Non-pigmented ciliary epithelial cell (primary cell): ENCODE measurements around the gene FREM1.

Source experiments
- DNase-seq: peaks from one replicate; pipeline ENCODE4 v3.0.0-alpha.2; 2010; ENCODE audit warnings: low read depth

Gene FREM1

DNA sequence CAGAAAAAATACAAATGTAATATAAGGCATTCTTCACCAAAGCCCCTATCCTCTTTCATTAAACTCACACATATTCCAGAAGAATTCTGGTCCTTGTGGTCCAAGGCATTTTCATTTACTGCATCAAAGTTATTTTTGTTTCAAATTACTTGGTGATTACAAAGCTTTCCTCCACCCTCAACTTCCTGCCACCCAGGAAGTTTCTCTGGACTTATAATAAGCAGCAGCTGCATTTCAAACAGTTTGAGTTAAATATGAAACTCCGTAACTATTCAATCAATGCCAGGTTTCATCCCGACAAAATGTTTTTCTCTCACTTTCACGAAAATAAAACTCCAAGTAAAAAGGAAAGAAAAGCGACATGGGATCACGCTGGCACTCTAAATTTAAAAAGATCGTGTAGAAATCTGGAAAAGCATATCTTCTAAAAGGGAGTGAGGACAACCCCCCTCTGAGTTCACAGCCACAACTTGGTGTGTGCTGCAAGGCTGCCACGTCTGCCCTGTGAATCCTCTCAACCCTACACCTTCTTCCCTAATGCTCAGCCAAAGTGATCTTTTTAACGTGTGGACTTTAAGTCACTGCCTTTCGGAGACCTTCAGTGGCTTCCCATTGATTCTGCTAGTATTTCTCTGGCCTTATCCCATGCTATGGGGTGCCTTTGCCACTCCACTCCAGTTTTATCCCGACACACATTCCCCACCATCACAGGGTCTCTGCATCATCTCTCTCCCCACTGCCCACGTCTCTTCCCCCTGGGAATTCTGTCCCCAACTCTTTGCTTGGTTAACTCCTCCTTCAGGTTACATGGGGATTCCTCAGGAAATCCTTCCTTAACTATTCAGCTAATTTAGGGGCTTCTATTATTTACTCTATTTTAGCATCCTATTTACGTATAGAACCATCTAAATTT is 96.6 kb downstream of the FREM1 start:
- no peak for DNase-seq

DNA sequence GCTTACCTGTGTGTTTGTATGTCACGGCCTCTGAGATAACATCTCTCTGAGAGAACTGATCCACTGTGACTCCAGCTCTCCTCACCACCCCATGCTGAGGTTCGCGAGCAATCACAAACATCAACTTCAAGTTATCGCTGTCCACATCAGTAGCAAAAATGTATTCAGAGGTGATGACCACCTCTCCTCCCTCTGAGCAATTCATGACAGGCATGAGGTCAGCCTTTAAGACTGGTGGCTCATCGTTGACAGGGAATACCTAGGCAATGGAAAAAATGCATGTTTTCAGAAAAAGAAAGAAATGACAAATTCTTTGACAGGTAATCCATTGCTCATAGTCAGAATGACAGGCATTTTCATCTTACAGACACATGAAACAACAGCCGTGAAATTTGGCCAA is 97.4 kb downstream of the FREM1 start:
- no peak for DNase-seq

DNA sequence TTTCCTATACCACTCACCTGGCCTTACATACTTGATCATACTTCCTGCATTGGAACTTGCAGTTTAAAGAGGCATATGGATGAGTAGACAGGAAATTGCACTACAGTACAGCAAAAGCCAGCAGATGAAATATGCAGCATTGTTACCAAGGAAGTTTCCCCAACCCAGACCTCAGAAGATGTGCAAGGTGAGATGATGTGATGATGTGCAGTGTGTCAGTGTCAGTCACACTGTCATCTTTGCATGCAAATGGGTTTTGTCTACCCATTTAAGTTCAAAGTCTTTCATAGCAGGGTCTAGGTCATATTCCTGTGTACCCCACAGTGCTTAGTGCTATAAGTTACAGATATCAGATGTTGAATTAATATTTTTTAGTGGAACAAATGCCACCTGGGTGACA is 98.4 kb downstream of the FREM1 start:
- no peak for DNase-seq

DNA sequence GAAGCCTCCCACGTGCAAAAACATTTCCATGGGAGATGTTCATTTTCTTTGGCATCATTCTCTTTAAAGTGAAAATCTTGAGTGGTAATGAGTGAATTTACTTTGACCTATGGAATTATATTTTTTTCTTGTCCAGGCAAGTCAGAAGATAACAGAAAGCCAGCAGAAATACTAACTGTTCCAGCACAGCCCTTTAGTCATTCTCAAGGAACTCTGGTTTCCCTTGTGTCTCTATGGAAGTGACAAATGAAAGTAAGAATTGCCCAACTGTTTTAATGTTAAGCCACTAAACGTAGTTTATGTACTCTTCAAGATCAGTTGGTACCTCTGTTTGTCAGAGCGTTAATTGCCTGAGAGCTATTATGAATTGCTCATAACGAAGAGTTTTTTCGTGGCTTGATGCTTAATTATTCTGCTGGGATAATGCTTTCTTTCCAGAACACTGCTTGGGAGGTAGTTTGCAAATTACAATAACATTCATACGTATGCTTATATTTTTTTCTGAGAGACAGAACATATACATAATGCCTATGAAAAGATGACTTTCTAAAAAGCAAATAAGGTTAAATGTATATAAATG is 103.2 kb downstream of the FREM1 start:
- no peak for DNase-seq

DNA sequence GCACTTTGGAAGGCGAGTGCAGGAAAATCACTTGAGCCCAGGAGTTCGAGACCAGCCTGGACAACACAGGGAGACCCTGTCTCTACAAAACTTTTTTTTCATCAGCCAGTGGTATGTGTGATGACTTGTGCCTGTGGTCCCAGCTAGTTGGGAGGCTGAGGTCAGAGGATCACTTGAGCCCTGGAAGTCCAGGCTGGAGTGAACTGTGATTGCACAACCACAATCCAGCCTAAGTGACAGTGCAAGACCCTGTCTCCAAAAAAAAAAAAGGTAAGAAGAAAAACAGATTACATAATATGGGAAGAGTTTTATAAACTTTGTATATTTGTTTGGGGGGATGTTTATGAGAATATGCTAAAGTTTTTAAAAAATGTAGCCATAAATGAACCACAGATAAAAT is 111.2 kb downstream of the FREM1 start:
- DNase-seq: no peak

DNA sequence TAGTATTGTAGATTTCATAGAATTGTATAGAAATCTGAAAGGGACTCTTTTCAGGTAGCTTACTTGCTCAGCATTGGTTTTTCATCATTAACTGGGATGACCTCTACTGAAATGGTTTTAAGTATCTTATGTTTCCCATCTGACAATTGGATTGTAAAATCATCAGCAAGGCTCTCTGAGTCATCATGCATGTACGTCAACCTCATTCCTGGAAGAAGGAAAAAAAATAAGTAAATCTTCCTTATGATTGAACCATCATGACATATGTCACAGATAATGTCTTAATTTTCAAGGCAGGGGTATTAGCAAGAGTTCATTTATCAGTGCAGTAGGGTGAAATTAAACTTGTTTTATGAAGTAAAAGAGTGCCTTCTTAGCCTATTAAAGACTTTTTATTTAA is 112.8 kb downstream of the FREM1 start:
- no peak for DNase-seq

DNA sequence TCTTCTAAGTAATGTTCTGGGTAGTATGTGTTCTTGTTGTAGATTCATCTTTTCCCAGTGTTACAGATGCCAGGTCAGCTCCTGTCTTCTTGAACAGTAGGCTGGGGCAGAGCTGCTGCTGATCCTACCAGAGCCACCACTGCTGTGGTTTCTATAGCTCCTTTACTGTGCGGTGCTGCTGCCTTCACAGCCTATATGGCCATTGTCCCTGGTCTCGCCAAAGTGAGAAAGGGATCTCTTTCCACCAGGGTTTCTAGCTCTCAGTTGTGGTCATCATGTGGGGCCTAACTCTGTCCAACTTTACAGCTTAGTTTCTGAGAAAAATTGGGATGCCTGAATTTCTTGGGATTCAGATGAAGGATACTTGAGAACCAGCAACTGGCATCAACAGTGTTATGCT is 116.8 kb downstream of the FREM1 start:
- DNase-seq: no peak

DNA sequence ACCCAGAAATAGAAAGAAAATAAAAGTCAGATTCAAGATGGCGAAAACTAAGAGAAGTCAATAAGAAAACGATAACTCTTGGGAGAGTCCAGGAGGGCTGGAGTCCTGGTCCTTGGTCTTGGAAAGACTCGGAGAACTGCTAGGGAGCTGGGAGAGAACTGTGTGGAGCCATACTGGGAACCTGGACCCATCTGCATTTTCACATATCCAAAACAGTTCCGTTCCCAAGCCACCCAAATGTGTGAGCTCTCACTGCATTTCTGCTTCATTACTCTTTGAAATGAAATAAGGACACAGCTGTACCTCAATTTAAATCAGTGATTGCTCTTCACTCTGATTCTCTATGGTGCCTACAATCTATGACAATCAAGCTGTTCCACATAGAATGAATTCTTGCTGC is 119.6 kb downstream of the FREM1 start:
- DNase-seq: no peak

DNA sequence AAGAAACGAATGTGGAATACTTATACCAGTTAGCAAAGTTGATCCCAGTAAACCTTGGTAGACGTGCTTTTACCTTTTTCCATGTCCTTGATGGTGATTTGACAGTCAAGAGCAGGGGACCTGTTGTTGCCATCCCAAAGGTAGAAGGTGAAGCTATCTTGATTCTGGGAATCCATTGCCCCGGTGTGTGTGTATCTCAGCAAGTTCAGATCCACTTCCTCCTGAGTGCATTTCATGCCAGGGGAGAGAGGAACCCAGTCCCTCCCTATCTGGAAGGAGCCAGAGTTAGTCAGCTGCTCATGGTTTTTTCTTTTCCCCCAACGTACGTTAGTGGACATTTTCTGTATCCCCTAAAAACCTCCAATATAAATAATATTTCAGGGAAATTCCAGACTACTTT is 121.4 kb downstream of the FREM1 start:
- DNase-seq: no peak

DNA sequence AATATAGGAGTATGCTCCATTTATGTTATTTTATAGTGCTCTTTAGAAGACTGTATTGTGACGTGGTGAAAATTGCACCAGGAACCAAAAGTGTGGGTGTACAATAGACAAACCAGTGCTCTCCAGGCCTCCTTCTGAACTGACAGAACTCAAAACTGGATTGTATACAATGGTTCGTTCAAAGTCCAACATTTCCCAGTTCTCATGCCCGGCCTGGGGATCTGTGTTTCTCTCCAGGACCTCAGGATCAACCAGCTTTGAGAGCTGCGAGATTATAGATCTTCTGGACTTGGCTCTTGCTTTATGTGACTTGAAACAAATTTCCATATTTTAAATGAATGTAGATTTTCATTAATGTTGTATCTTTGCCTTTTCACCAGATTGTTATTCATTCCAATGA is 126.9 kb downstream of the FREM1 start:
- DNase-seq: no peak

DNA sequence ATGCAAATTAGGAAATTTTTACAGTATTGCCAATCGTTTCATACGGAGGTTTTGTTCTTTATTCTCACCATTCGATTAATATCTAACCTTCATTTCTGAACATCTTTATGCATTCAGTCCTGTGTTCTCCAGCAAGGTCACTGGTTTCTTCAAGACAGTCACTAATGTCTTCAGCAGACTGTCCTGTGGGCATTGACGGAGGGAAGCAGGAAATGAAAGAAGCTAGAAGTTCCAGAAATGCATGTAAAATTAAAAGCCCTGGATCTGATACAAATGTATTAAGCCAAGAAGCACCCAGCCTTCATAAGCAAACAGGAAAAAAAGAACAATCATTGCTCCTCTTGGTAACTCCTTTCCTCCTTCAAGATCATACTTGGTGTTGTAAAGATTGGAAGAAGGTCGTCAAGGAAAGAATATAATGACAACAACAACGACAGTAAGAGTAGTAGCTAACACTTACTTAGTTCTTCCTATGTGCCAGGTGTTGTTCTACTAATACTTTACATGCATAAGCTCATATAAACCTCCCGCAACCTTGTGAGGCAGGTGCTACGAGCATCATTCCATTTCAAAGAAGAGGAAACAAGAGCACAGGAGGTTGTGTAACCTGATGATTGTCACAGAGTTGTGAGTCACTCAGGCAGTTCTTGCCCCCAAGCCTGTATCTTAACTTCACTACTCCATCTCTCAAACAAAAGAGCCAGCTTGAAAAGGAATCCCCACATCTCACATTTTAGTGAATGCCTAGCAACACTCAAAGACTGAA is 127.8 kb downstream of the FREM1 start:
- no peak for DNase-seq

DNA sequence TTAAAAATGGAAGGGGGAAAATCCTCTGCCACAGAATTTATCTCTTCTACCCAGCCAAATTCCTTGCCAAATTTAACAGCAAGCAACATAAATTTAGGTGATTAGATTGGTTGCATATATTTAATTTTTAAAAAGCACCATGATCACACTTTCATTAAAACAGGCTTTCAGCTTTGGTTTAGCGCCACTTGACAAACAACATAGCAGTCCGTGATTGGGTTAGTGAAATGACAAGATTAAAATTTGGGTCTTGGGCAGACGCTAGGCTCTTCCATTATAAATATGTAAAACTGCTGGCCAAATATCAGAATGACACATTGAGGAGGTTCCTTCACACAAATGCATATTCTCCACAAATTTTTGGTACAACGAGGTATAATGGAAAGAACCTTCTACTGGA is 129.5 kb downstream of the FREM1 start:
- DNase-seq: no peak

DNA sequence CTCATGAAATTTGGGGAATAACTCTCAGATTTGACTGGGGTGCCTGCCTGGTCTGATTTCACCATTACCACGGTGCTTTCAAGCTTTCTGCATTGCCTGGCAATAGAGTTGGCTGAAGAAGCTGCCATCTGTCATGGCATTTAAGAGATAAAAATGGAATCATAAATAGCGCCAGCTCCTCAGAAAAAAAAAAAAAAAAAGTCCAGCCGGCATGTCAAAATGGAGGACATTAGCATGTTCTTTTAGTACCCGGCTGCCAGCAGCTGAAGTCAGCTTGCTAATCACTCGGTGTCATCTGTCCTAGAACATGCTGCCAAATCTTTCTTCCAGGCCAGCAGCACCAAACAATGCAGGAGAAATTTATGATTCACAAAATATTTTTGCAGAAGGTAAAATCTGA is 130.0 kb downstream of the FREM1 start:
- no peak for DNase-seq

DNA sequence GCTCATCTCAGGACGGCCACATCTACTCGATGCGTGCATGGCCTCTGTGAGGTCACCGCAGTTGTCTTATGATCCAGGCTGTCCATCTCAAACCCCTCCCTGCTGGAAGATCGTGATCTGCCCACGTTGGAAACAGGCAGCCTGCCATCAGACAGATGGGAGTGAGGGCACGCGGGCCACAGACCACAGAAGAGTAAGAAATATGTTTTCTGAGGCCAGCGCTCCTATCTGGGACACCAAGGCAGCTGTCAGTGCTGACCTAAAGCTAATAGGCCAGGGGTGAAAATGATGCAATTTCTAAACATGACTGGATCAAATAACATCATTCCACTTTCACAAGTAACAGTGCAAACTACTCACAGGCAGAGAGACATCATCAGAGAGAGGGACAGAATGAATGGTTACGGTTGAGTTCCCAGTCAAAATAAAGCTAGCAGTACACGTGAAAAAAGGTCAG is 130.6 kb downstream of the FREM1 start:
- no peak for DNase-seq

DNA sequence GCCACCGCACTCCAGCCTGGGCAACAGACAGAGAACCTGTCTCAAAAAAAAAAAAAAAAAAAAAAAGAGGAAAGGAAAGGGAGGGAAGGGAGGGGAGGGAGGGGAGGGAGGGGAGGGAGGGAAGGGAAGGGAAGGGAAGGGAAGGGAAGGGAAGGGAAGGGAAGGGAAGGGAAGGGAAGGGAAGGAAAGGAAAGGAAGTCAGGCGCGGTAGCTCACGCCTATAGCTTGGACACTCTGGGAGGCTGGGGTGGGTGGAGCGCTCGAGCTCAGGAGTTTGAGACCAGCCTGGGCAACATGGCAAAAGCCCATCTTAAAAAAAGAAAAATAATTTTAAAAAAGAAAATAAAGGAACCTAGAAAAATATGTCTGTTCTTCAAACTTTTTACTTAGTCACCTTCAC is 131.7 kb downstream of the FREM1 start:
- no peak for DNase-seq

DNA sequence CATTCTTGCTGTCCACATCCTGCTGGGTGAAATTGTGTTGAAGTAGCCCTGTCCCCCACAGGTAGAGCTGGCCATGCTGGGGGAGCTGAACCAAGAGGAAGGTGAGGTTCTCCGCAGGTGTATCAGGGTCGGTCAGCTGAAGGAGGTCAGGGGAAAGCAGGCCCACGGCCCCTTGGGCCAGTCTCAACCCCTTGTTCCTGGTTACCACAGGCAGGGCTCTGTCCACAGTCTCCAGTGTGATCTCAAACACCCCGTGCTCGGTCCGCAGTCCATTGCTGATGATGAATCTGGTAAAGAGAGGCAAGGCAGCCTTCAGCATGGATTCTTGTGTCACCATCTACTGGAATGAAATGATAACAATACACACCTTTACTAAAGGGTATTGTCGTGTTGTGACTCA is 134.3 kb downstream of the FREM1 start:
- DNase-seq: no peak

DNA sequence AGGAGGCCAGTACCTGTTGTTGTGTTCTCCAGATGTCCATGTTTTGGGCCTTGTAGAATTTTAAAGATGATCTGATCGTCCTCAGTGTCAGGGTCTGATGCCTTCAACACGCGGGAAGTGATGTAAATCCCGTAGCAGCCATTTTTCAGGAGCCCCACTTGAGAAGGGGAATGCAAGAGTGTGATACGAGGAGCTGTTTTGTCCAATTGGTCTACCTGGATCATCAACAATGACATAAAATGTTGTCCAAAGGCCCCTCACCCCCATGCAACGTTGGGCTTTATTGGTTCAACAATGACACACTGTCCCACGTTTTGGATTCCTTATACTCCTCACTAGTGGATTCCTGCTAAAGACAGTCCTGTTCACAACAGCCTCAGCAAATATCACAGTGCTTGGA is 139.6 kb downstream of the FREM1 start:
- no peak for DNase-seq

DNA sequence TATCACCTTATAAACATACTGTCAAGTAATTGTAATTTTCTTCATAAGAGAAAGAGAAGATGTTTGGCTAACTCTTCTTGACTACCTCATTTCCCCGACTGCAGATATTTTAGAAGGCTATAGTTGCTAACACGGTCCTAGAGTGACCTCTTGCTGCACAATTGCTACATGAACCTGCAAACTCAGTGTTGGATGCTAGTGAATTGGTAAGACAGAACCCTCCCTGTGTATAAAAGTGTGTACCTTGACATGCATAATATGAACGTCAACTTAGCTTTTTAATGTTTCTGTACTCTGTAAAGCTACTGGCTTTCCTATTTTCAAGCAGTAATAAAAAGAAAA is 141.0 kb downstream of the FREM1 start:
- DNase-seq: peak; percentile 2

DNA sequence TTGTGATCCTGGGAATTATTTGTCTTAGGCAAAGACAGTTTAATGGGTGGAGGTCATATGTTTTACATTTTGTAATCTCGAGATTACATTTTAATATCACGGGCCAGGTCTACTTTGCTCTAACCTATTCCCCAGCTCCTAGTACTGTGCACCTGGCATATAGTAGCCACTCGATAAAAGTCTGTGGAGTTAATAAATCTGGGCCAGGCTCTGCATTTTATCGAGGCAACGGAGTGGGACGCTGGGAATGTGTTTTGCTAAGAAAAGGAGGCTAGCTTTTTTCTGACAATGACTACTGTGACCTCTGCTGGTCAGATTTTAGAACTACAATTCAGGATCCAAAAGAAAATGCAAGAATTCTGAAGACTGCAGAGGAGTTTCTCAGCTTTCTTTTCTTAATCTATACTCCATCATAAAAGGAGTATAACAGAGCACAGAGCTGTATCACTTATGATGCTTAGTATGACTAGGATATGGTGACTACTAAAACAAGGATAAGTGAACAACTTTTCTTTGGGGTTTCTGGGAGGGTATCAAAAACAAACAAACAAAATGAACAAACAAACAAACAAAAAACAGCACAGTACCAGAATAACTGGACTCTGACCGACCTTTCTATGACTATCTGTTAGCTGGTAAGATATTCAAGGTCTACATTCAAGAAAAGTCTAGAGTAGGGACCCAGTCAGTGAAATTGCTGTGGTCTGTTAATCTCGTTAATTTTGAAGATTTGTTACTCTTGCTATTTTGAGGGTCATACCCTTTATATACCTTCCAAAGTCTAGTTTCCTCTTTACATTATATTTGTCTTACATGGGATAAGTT is 141.6 kb downstream of the FREM1 start:
- peak; percentile 22 for DNase-seq

DNA sequence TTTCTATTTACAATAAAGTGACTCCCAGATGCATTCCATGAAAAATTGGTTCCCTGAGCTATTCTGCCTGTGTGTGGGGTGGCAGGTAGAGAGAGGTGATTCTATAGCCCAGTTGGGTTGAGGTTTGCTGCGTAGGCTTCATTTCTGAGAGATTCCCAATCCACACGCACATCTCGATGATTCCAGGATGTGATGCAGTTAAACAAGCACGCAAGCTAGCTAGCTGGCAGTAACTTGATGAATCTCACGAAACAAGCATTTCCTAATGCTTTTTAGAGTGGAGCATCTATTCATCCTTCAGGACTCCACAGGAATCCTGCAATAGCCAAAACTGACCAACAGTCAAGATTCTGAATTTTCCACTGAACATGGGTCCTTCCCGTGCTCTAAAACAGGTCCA is 143.9 kb downstream of the FREM1 start:
- no peak for DNase-seq

DNA sequence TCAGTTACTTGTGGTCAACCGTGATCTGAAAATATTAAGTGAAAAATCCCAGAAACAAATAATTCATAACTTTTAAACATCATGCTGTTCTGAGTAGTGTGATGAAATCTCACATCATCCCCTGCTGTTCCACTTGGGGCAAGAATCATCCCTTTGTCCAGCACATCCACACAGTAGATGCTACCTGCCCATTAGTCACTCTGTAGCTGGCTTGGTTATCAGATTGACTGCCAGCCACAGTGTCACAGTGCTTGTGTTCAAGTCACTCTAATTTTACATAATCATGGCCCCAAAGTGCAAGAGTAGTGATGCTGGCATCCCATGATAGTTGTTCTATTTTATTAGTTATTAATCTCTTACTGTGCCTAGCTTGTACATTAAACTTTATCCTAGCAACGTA is 148.6 kb downstream of the FREM1 start:
- DNase-seq: no peak

DNA sequence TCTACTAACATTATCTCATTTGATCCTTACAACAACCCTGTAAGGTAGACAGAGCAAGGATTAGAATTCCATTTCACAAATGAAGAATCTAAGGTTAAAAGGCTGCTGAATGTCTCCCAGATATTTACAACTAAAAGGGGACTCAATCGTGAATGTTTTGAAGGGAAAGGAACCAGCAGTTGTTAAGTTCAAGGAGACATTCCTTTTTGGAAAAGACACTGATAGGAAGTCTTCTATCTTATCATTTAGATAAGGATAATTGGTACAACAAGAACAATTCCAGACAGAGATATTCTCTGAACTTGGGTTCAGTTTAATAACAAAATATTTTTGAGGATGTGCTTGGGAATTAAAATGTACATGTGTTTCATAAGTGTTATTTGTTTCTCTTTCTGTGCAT is 150.2 kb downstream of the FREM1 start:
- DNase-seq: no peak
